ENCODE results near the gene GPR87. TPM values are rescaled to one million over a fixed set of nuclear protein-coding genes. Genes with fewer than 3 reads are reported as not detected.

The GPR87 gene
- total RNA-seq, 3 donors from 2014 or later (not counting 1 experiment from before 2014, with no cell fraction given): not detected

DNA sequence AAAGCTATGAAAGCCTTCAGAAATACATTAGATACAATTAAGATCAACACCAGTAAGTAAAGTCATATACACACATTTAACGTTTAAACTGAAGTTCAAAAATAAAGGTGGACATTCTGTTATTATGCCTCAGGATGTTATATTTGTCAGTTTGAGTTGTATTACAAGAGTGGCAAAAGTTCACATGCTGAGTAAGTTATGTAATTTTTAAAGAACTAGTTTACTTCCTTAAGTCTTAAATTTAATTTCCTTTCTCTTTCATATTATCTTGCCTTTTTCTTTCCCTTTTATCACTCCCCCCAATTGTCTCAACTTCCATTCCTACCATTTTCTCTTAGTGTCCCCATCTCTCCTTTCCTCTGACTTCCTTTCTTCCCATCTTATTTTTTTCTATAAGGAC lies 4.9 kb upstream of the GPR87 start:
- WGBS (ENCODE audit: insufficient coverage): no CpG with 5 or more reads among the region's 1 CpG
- Mint-ChIP-seq H3K4me3 (no peak overlapping the region), H3K36me3 (no peaks in the 10 kb centered on the region), H3K9me3 (no peaks in the 10 kb centered on the region), H3K4me1 (peaks cover 4 to 8% of the 10 kb centered on the region in 2 donors), H3K27me3 (ENCODE audit: low read depth in 2 of 2) (peaks cover 0 to 3% of the 10 kb centered on the region in 2 donors), H3K27ac (no peak overlapping the region)
- Histone ChIP-seq H3K27me3 (ENCODE audit: control insufficient read depth, insufficient read depth, low read length) (peaks cover 2% of the 10 kb centered on the region), H3K4me1 (ENCODE audit: control insufficient read depth, insufficient read depth, low read length) (no peaks in the 10 kb centered on the region), H3K9me3 (ENCODE audit: control insufficient read depth, insufficient read depth, low read length) (no peaks in the 10 kb centered on the region), H3K4me3 (ENCODE audit: low read length) (no peak overlapping the region), H3K27ac (ENCODE audit: low read length) (no peak overlapping the region), H3K36me3 (ENCODE audit: control insufficient read depth, insufficient read depth, low read length) (no peaks in the 10 kb centered on the region)
- DNase-seq (no peak), ATAC-seq (no peak)
- TF ChIP-seq, protein P1, sequence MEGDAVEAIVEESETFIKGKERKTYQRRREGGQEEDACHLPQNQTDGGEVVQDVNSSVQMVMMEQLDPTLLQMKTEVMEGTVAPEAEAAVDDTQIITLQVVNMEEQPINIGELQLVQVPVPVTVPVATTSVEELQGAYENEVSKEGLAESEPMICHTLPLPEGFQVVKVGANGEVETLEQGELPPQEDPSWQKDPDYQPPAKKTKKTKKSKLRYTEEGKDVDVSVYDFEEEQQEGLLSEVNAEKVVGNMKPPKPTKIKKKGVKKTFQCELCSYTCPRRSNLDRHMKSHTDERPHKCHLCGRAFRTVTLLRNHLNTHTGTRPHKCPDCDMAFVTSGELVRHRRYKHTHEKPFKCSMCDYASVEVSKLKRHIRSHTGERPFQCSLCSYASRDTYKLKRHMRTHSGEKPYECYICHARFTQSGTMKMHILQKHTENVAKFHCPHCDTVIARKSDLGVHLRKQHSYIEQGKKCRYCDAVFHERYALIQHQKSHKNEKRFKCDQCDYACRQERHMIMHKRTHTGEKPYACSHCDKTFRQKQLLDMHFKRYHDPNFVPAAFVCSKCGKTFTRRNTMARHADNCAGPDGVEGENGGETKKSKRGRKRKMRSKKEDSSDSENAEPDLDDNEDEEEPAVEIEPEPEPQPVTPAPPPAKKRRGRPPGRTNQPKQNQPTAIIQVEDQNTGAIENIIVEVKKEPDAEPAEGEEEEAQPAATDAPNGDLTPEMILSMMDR (IDR thresholded peaks at IDR 0.05): no peak
- intact Hi-C loops (cut with micrococcal nuclease): no loop called here

DNA sequence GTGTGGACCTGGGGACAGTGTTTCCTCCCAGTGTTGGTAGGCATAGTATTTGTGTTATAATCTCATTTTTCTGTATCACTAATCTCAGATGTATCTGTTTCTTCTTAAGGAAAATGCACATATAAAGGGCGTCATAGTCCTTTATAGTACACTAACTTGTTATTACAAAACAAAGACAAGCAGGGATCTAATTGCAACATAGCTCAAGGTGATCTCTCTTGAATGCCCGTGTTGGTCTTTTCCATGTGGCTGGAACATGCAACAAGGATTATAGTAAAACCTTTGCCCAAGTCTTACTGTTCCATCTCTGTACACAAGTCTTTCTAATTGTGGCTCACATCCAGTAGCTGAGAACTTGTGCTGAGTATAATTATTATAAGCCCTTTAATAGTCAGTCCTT lies 3.5 kb upstream of the GPR87 start:
- no peaks in the 10 kb centered on the region for H3K36me3 ChIP-seq (ENCODE audit: control insufficient read depth, insufficient read depth, low read length)
- no peaks in the 10 kb centered on the region for H3K9me3 ChIP-seq (ENCODE audit: control insufficient read depth, insufficient read depth, low read length)
- DNase-seq: no peak
- ATAC-seq: no peak
- Mint-ChIP-seq H3K4me1 (peaks cover 4 to 8% of the 10 kb centered on the region in 2 donors), H3K27me3 (ENCODE audit: low read depth in 2 of 2) (peaks cover 0 to 3% of the 10 kb centered on the region in 2 donors), H3K4me3 (no peak overlapping the region), H3K27ac (no peak overlapping the region), H3K36me3 (no peaks in the 10 kb centered on the region), H3K9me3 (no peaks in the 10 kb centered on the region)
- WGBS (ENCODE audit: insufficient coverage): 88% methylated on average over 2 of the region's 2 CpGs
- H3K4me3 ChIP-seq (ENCODE audit: low read length): no peak overlapping the region
- no peak overlapping the region for H3K27ac ChIP-seq (ENCODE audit: low read length)
- H3K4me1 ChIP-seq (ENCODE audit: control insufficient read depth, insufficient read depth, low read length): no peaks in the 10 kb centered on the region
- TF ChIP-seq, protein P1 (IDR thresholded peaks at IDR 0.05): no peak
- no peaks in the 10 kb centered on the region for H3K27me3 ChIP-seq (ENCODE audit: control insufficient read depth, insufficient read depth, low read length)
- intact Hi-C loops (cut with micrococcal nuclease): no loop called here

- Mint-ChIP-seq H3K36me3 (no peaks in the 10 kb centered on the region), H3K4me1 (peaks cover 4 to 7% of the 10 kb centered on the region in 2 donors), H3K9me3 (no peaks in the 10 kb centered on the region), H3K4me3 (no peak overlapping the region), H3K27ac (no peak overlapping the region), H3K27me3 (ENCODE audit: low read depth in 2 of 2) (peaks cover 0 to 3% of the 10 kb centered on the region in 2 donors)
- no peaks in the 10 kb centered on the region for H3K27me3 ChIP-seq (ENCODE audit: control insufficient read depth, insufficient read depth, low read length)
- 96% methylated on average over 3 of the region's 4 CpGs for WGBS (ENCODE audit: insufficient coverage)
- no peak overlapping the region for H3K27ac ChIP-seq (ENCODE audit: low read length)
- H3K4me1 ChIP-seq (ENCODE audit: control insufficient read depth, insufficient read depth, low read length): no peaks in the 10 kb centered on the region
- TF ChIP-seq, protein P1 (IDR thresholded peaks at IDR 0.05): no peak
- no peaks in the 10 kb centered on the region for H3K36me3 ChIP-seq (ENCODE audit: control insufficient read depth, insufficient read depth, low read length)
- DNase-seq (no peak), ATAC-seq (no peak)
- H3K4me3 ChIP-seq (ENCODE audit: low read length): no peak overlapping the region
- H3K9me3 ChIP-seq (ENCODE audit: control insufficient read depth, insufficient read depth, low read length): no peaks in the 10 kb centered on the region
- intact Hi-C loops (cut with micrococcal nuclease): no loop called here
Measured at GRCh38 chr3:151319628-151320027, 3.0 kb upstream of the GPR87 start.

- H3K4me1 Mint-ChIP-seq: peaks cover under 1% of the 10 kb centered on the region in 2 donors
- Histone ChIP-seq H3K9me3 (ENCODE audit: control insufficient read depth, insufficient read depth, low read length) (no peaks in the 10 kb centered on the region), H3K27me3 (ENCODE audit: control insufficient read depth, insufficient read depth, low read length) (no peaks in the 10 kb centered on the region), H3K36me3 (ENCODE audit: control insufficient read depth, insufficient read depth, low read length) (no peaks in the 10 kb centered on the region), H3K4me3 (ENCODE audit: low read length) (no peak overlapping the region), H3K4me1 (ENCODE audit: control insufficient read depth, insufficient read depth, low read length) (no peaks in the 10 kb centered on the region), H3K27ac (ENCODE audit: low read length) (no peak overlapping the region)
- TF ChIP-seq, protein P1 (IDR thresholded peaks at IDR 0.05): no peak
- H3K27ac Mint-ChIP-seq: no peak overlapping the region
- peaks cover 0 to 3% of the 10 kb centered on the region in 2 donors for H3K27me3 Mint-ChIP-seq (ENCODE audit: low read depth in 2 of 2)
- no peaks in the 10 kb centered on the region for H3K9me3 Mint-ChIP-seq
- DNase-seq (no peak), ATAC-seq (no peak)
- WGBS (ENCODE audit: insufficient coverage): 92% methylated on average over 7 of the region's 7 CpGs
- no peak overlapping the region for H3K4me3 Mint-ChIP-seq
- H3K36me3 Mint-ChIP-seq: no peaks in the 10 kb centered on the region
- intact Hi-C loops (cut with micrococcal nuclease): no loop called here
Measured at GRCh38 chr3:151318991-151319390, 2.4 kb upstream of the GPR87 start.
